ENCODE measurements around the gene F11.
"Not testable (repeated sequence)": the region's sequence is repeated elsewhere in the genome, so short reads cannot be mapped to it uniquely, and the experiment has no call there.

The F11 gene

GRCh38 chr4:186304866-186305505 lies 39.0 kb downstream of the F11 start:
- Histone ChIP-seq H3K27me3 (replicated peaks; ENCODE audit: control insufficient read depth, insufficient read depth, low read length) (peaks cover 34% of the 10 kb centered on the region), H3K36me3 (ENCODE audit: control insufficient read depth, insufficient read depth, low read length, severe bottlenecking) (no peaks in the 10 kb centered on the region), H3K9ac (ENCODE audit: low read length) (no peak overlapping the region), H3K4me3 (ENCODE audit: low read length) (no peak overlapping the region), H3K4me1 (ENCODE audit: control insufficient read depth, insufficient read depth, low read length) (no peaks in the 10 kb centered on the region), H3K9me3 (ENCODE audit: control insufficient read depth, low read length) (no peaks in the 10 kb centered on the region)
- DNase-seq (ENCODE audit: low read depth), result peak; percentile 4

GRCh38 chr4:186307497-186307896 lies 41.5 kb downstream of the F11 start:
- Histone ChIP-seq H3K4me3 (ENCODE audit: low read length) (no peak overlapping the region), H3K4me1 (ENCODE audit: control insufficient read depth, insufficient read depth, low read length) (no peaks in the 10 kb centered on the region)

DNA sequence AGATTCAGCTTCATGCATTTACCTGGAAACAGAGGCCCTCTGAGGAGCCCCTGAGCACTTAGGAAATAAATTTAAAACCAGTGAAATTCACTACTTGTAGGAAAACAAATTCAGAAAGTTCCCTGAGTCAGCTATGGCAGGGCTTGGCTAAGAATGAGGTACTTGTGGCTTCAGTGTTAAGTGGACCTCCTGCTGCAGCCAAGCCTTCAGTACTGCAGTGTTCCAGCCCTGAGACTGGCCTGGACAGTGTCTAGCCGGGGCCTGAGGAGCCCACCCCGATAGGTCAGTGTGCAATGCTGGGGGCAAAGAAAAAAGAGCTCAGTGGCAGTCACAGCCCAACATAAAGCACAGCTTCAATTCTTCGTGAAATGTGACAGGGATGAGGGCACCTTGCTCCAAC lies 41.9 kb downstream of the F11 start:
- H3K4me1 ChIP-seq (ENCODE audit: control insufficient read depth, insufficient read depth, low read length), result no peaks in the 10 kb centered on the region
- no peaks in the 10 kb centered on the region for H3K9me3 ChIP-seq (ENCODE audit: control insufficient read depth, low read length)
- H3K4me3 ChIP-seq (ENCODE audit: low read length), result no peak overlapping the region
- no peaks in the 10 kb centered on the region for H3K36me3 ChIP-seq (ENCODE audit: control insufficient read depth, insufficient read depth, low read length, severe bottlenecking)
- H3K9ac ChIP-seq (ENCODE audit: low read length), result no peak overlapping the region
- peaks cover 38% of the 10 kb centered on the region for H3K27me3 ChIP-seq (replicated peaks; ENCODE audit: control insufficient read depth, insufficient read depth, low read length)
- DNase-seq (ENCODE audit: low read depth), result no peak

More at GRCh38 chr4:186307497-186307896, 41.5 kb downstream of the F11 start:
- no peak for DNase-seq (ENCODE audit: low read depth)
- H3K36me3 ChIP-seq (ENCODE audit: control insufficient read depth, insufficient read depth, low read length, severe bottlenecking), result no peaks in the 10 kb centered on the region
- no peaks in the 10 kb centered on the region for H3K9me3 ChIP-seq (ENCODE audit: control insufficient read depth, low read length)
- H3K9ac ChIP-seq (ENCODE audit: low read length), result no peak overlapping the region
- peaks cover 38% of the 10 kb centered on the region for H3K27me3 ChIP-seq (replicated peaks; ENCODE audit: control insufficient read depth, insufficient read depth, low read length)

- peaks cover 7% of the 10 kb centered on the region for H3K27me3 ChIP-seq (replicated peaks; ENCODE audit: control insufficient read depth, insufficient read depth, low read length)
- DNase-seq (ENCODE audit: low read depth), result no peak
- no peaks in the 10 kb centered on the region for H3K9me3 ChIP-seq (ENCODE audit: control insufficient read depth, low read length)
- H3K36me3 ChIP-seq (ENCODE audit: control insufficient read depth, insufficient read depth, low read length, severe bottlenecking), result no peaks in the 10 kb centered on the region
- H3K9ac ChIP-seq (ENCODE audit: low read length), result no peak overlapping the region
- no peaks in the 10 kb centered on the region for H3K4me1 ChIP-seq (ENCODE audit: control insufficient read depth, insufficient read depth, low read length)
- no peak overlapping the region for H3K4me3 ChIP-seq (ENCODE audit: low read length)
These were observed 52.5 kb downstream of the F11 start for GRCh38 chr4:186318481-186318880.

GRCh38 chr4:186324660-186325059 lies 58.7 kb downstream of the F11 start:
- not testable (repeated sequence) for H3K36me3 ChIP-seq (ENCODE audit: control insufficient read depth, insufficient read depth, low read length, severe bottlenecking); H3K27me3 ChIP-seq (replicated peaks; ENCODE audit: control insufficient read depth, insufficient read depth, low read length); H3K9ac ChIP-seq (ENCODE audit: low read length); H3K9me3 ChIP-seq (ENCODE audit: control insufficient read depth, low read length); DNase-seq (ENCODE audit: low read depth); H3K4me3 ChIP-seq (ENCODE audit: low read length); H3K4me1 ChIP-seq (ENCODE audit: control insufficient read depth, insufficient read depth, low read length)

DNA sequence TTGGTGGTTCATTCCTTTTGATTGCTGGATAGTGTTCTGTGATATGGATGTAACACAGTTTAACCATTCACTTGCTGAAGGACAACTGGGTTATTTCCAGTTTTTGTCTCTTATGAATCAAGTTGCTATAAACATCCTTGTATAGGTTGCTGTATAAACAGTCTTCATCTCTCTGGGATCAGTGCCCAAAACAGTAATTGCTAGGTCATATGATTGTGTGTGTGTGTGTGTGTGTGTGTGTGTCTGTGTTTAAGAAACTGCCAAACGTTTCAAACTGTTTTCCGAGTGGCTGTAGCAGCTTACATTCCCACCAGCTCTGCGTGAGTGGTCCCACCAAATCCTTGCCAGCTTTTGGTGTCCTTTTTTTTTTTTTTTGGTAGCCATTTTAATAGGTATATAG lies 60.4 kb downstream of the F11 start:
- Histone ChIP-seq H3K4me3 (ENCODE audit: low read length) (no peak overlapping the region), H3K9me3 (ENCODE audit: control insufficient read depth, low read length) (peaks cover 5% of the 10 kb centered on the region), H3K4me1 (ENCODE audit: control insufficient read depth, insufficient read depth, low read length) (no peaks in the 10 kb centered on the region), H3K9ac (ENCODE audit: low read length) (no peak overlapping the region), H3K27me3 (replicated peaks; ENCODE audit: control insufficient read depth, insufficient read depth, low read length) (no peaks in the 10 kb centered on the region), H3K36me3 (ENCODE audit: control insufficient read depth, insufficient read depth, low read length, severe bottlenecking) (no peaks in the 10 kb centered on the region)
- DNase-seq (ENCODE audit: low read depth), result no peak

- Histone ChIP-seq H3K4me1 (ENCODE audit: control insufficient read depth, insufficient read depth, low read length) (no peaks in the 10 kb centered on the region), H3K27me3 (replicated peaks; ENCODE audit: control insufficient read depth, insufficient read depth, low read length) (no peaks in the 10 kb centered on the region), H3K9ac (ENCODE audit: low read length) (no peak overlapping the region), H3K4me3 (ENCODE audit: low read length) (no peak overlapping the region), H3K36me3 (ENCODE audit: control insufficient read depth, insufficient read depth, low read length, severe bottlenecking) (no peaks in the 10 kb centered on the region), H3K9me3 (ENCODE audit: control insufficient read depth, low read length) (peaks cover 16% of the 10 kb centered on the region)
- DNase-seq (ENCODE audit: low read depth), result no peak
These were observed 63.4 kb downstream of the F11 start for GRCh38 chr4:186329372-186329771.

DNA sequence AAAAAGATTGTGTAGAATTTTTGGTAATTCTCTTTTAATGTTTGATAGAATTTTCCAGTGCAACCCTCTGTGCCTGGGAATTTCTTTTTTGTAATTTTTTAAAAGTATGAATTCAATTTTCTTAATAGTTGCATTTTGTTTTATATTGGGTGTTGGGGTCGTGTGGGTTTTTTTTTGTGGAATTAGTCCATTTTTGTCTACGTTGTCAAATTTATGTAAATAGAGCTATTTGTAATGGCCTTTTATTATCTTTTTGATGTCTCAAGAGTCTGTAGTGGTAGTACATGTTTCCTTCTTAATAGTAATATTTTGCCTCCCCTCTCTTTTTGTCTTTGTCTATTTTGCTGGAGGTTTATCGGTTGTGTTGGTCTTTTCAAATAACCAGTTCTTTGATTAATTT lies 64.4 kb downstream of the F11 start:
- DNase-seq (ENCODE audit: low read depth), result no peak
- Histone ChIP-seq H3K4me3 (ENCODE audit: low read length) (no peak overlapping the region), H3K36me3 (ENCODE audit: control insufficient read depth, insufficient read depth, low read length, severe bottlenecking) (no peaks in the 10 kb centered on the region), H3K9ac (ENCODE audit: low read length) (no peak overlapping the region), H3K27me3 (replicated peaks; ENCODE audit: control insufficient read depth, insufficient read depth, low read length) (no peaks in the 10 kb centered on the region), H3K9me3 (ENCODE audit: control insufficient read depth, low read length) (peaks cover 16% of the 10 kb centered on the region), H3K4me1 (ENCODE audit: control insufficient read depth, insufficient read depth, low read length) (no peaks in the 10 kb centered on the region)

- no peak for DNase-seq (ENCODE audit: low read depth)
- H3K36me3 ChIP-seq (ENCODE audit: control insufficient read depth, insufficient read depth, low read length, severe bottlenecking), result no peaks in the 10 kb centered on the region
- no peak overlapping the region for H3K9ac ChIP-seq (ENCODE audit: low read length)
- H3K27me3 ChIP-seq (replicated peaks; ENCODE audit: control insufficient read depth, insufficient read depth, low read length), result no peaks in the 10 kb centered on the region
- H3K4me3 ChIP-seq (ENCODE audit: low read length), result no peak overlapping the region
- peaks cover 16% of the 10 kb centered on the region for H3K9me3 ChIP-seq (ENCODE audit: control insufficient read depth, low read length)
- no peaks in the 10 kb centered on the region for H3K4me1 ChIP-seq (ENCODE audit: control insufficient read depth, insufficient read depth, low read length)
These were observed 69.8 kb downstream of the F11 start for GRCh38 chr4:186335793-186336192.
